Prostate gland (tissue), 2 donors: Measurements from ENCODE around the gene ATP5F1D.

ENCODE experiments used
- CTCF ChIP-seq, 4 experiments: fragments of 200-600 bp in 2 of 4; fragments of 450-650 bp in 2 of 4; sonication (generic) in 2 of 4; IDR thresholded peaks; 1 replicate in 3 of 4; 2 replicates in 1 of 4; pipeline ENCODE4 v1.5.1; 2016 to 2019; ENCODE audit warnings: antibody characterized with exemption in 4 of 4, mild to moderate bottlenecking in 2 of 4, moderate library complexity in 2 of 4
- POLR2A ChIP-seq: fragments of 450-650 bp; IDR thresholded peaks from one replicate; pipeline ENCODE4 v1.6.1; 2016; ENCODE audit warnings: antibody characterized with exemption, mild to moderate bottlenecking

- TF ChIP-seq CTCF (IDR thresholded peaks at IDR 0.05), result no peak
- TF ChIP-seq POLR2A, result no peak
Measured at GRCh38 chr19:1283917-1284292, 42.4 kb downstream of the ATP5F1D start.
